GM21825 (cell line): ENCODE results near the gene CCDC73.
"Not testable (repeated sequence)": the region's sequence is repeated elsewhere in the genome, so short reads cannot be mapped to it uniquely, and the experiment has no call there.

Experiments used
- ATAC-seq: cut with Tn5 transposase; IDR thresholded peaks from one replicate; pipeline ENCODE4 v1.9.1; 2021; ENCODE audit warnings: mild to moderate bottlenecking, moderate library complexity; ENCODE audit not compliant: unreplicated experiment

CCDC73 gene

GRCh38 chr11:32597921-32598320, 196.5 kb downstream of the CCDC73 start:
- ATAC-seq, result no peak

GRCh38 chr11:32596114-32596513, 198.3 kb downstream of the CCDC73 start:
- ATAC-seq, result not testable (repeated sequence)

- ATAC-seq, result no peak
These were observed 200.2 kb downstream of the CCDC73 start for GRCh38 chr11:32594272-32594671.

GRCh38 chr11:32586576-32587190, 207.8 kb downstream of the CCDC73 start:
- no peak for ATAC-seq

- ATAC-seq, result no peak
These were observed 209.5 kb downstream of the CCDC73 start for GRCh38 chr11:32584921-32585320.

- peak; percentile 98 for ATAC-seq
These were observed 210.8 kb downstream of the CCDC73 start, which contains the start of gene EIF3M for GRCh38 chr11:32583459-32584271. Gene EIF3M, plus strand, starts transcription at chr11:32583831. Its CDS starts 57 bp downstream, at chr11:32583888.

GRCh38 chr11:32581556-32581955, 212.9 kb downstream of the CCDC73 start:
- no peak for ATAC-seq

- ATAC-seq, result no peak
These were observed 213.5 kb downstream of the CCDC73 start for GRCh38 chr11:32580967-32581366.

- ATAC-seq, result no peak
These were observed 218.0 kb downstream of the CCDC73 start for GRCh38 chr11:32576456-32576855.

GRCh38 chr11:32575070-32575469, 219.4 kb downstream of the CCDC73 start:
- ATAC-seq, result no peak

- ATAC-seq, result no peak
These were observed 220.0 kb downstream of the CCDC73 start for GRCh38 chr11:32574421-32574820.

- ATAC-seq, result no peak
These were observed 221.2 kb downstream of the CCDC73 start for GRCh38 chr11:32573228-32573627.

- ATAC-seq, result no peak
These were observed 223.4 kb downstream of the CCDC73 start for GRCh38 chr11:32571039-32571438.

- no peak for ATAC-seq
These were observed 225.1 kb downstream of the CCDC73 start for GRCh38 chr11:32569313-32569881.

GRCh38 chr11:32567154-32567553, 227.3 kb downstream of the CCDC73 start:
- ATAC-seq, result no peak

GRCh38 chr11:32566517-32566916, 227.9 kb downstream of the CCDC73 start:
- no peak for ATAC-seq

GRCh38 chr11:32563600-32563959, 230.9 kb downstream of the CCDC73 start:
- ATAC-seq, result no peak

- ATAC-seq, result no peak
These were observed 231.4 kb downstream of the CCDC73 start for GRCh38 chr11:32562839-32563599.

GRCh38 chr11:32561835-32562234, 232.6 kb downstream of the CCDC73 start:
- ATAC-seq, result no peak

- no peak for ATAC-seq
These were observed 238.6 kb downstream of the CCDC73 start for GRCh38 chr11:32555895-32556294.

- ATAC-seq, result no peak
These were observed 239.4 kb downstream of the CCDC73 start for GRCh38 chr11:32555091-32555490.
